Fibroblast of lung (primary cell): ENCODE data around the gene PAH. TPM values are rescaled to one million over a fixed set of nuclear protein-coding genes. Genes with fewer than 3 reads are reported as not detected.

ENCODE experiments used
- DNase-seq, 2 donors: peaks; one replicate each; pipeline versions ENCODE4 v3.0.0 to v3.0.0-alpha.2; 2010; ENCODE audit warnings: low read depth in 2 of 2
- H2AFZ ChIP-seq: 2 replicates; pipeline ENCODE4 v1.5.1; 2012; ENCODE audit warnings: low read length, control low read depth, inconsistent platforms
- H3K27ac ChIP-seq: 2 replicates; pipeline ENCODE4 v1.5.1; 2011; ENCODE audit warnings: low read length, control low read depth; ENCODE audit not compliant: insufficient read depth
- H3K27me3 ChIP-seq: 2 replicates; pipeline ENCODE4 v1.5.1; 2011; ENCODE audit warnings: mild to moderate bottlenecking, low read length; ENCODE audit not compliant: control insufficient read depth, insufficient read depth
- H3K36me3 ChIP-seq: 2 replicates; pipeline ENCODE4 v1.5.1; 2011; ENCODE audit warnings: low read length; ENCODE audit not compliant: control insufficient read depth, insufficient read depth
- H3K4me1 ChIP-seq: 2 replicates; pipeline ENCODE4 v1.5.1; 2011; ENCODE audit warnings: low read length; ENCODE audit not compliant: control insufficient read depth, insufficient read depth; ENCODE audit errors: extremely low read depth
- H3K4me2 ChIP-seq: 2 replicates; pipeline ENCODE4 v1.5.1; 2011; ENCODE audit warnings: low read length, control low read depth; ENCODE audit not compliant: insufficient read depth; ENCODE audit errors: extremely low read depth
- H3K4me3 ChIP-seq, 4 experiments: fragments of 200-600 bp in 1 of 4; sonication (generic) in 1 of 4; replicated peaks in 1 of 4; 2 replicates each; pipeline ENCODE4 v1.5.1; 2011 to 2016; ENCODE audit warnings: low read length in 4 of 4, low read depth in 3 of 4, mild to moderate bottlenecking in 3 of 4, control low read depth in 2 of 4, inconsistent platforms in 1 of 4, mixed read lengths in 1 of 4; ENCODE audit not compliant: insufficient read depth in 1 of 4; ENCODE audit errors: control extremely low read depth in 1 of 4
- H3K79me2 ChIP-seq: 2 replicates; pipeline ENCODE4 v1.5.1; 2012; ENCODE audit warnings: mild to moderate bottlenecking, low read length, inconsistent platforms; ENCODE audit not compliant: control insufficient read depth, insufficient read depth
- H3K9ac ChIP-seq: 2 replicates; pipeline ENCODE4 v1.5.1; 2011; ENCODE audit warnings: mild to moderate bottlenecking, low read length, control low read depth; ENCODE audit not compliant: insufficient read depth
- H3K9me3 ChIP-seq: 2 replicates; pipeline ENCODE4 v1.5.1; 2012; ENCODE audit warnings: low read depth, low read length; ENCODE audit not compliant: control insufficient read depth, insufficient read depth
- H4K20me1 ChIP-seq: 2 replicates; pipeline ENCODE4 v1.5.1; 2011; ENCODE audit warnings: low read length; ENCODE audit not compliant: control insufficient read depth, insufficient read depth; ENCODE audit errors: extremely low read depth
- CTCF ChIP-seq, 2 donors: IDR thresholded peaks in 1 of 2; conservative IDR thresholded peaks in 1 of 2; 1 replicate in 1 of 2; 2 replicates in 1 of 2; pipeline ENCODE4 v1.5.1; 2011 to 2012; ENCODE audit warnings: low read length in 2 of 2, control low read depth in 1 of 2, inconsistent platforms in 1 of 2, low read depth in 1 of 2, mild to moderate bottlenecking in 1 of 2
- EZH2 ChIP-seq: IDR thresholded peaks from 2 replicates; pipeline ENCODE4 v1.5.1; 2012; ENCODE audit warnings: low read length, control low read depth, mild to moderate bottlenecking; ENCODE audit errors: missing control alignments
- polyA plus RNA-seq, 2 donors: library from polyadenylated mRNA; depleted of rRNA in 1 of 2; stranded (reverse) in 1 of 2; unstranded in 1 of 2; fragments of >200 nt; gene quantifications; 2 replicates each; pipeline ENCODE4 v1.2.1, GENCODE V29; 2011 to 2012; ENCODE audit warnings: missing spikeins in 1 of 2
- total RNA-seq: library from RNA; depleted of rRNA; stranded (reverse); fragments of >200 nt; gene quantifications from 2 replicates; pipeline ENCODE4 v1.2.1, GENCODE V29; 2014

PAH gene
- total and polyA plus RNA-seq, 2 donors (not counting 1 experiment from before 2014, with no cell fraction given) = not detected

DNA sequence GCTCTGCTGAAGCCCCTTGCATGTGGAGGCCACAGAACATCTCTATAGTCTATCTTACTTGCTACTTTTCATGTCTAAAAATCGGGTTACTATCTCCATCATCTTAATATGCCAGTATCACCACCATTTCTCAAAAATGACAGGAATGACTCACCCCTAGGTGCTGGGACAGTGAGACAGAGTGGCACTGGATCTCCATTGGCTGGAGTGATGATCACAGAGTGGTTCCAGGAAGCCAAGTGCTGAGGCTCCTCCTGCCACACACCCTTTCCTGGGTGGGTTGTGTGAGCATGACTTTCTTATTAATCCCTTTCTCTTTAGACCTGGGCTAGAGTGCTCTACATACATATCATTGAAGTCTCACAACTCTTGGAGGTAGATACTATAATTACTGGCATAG lies 37.1 kb upstream of the PAH start:
- no peak overlapping the region for H3K9ac ChIP-seq
- no peak for DNase-seq
- H3K36me3 ChIP-seq = no peaks in the 10 kb centered on the region
- no peaks in the 10 kb centered on the region for H3K79me2 ChIP-seq
- no peaks in the 10 kb centered on the region for H3K9me3 ChIP-seq
- H3K4me2 ChIP-seq = no peak overlapping the region
- no peaks in the 10 kb centered on the region for H3K4me1 ChIP-seq
- no peaks in the 10 kb centered on the region for H4K20me1 ChIP-seq
- no peak overlapping the region for H2AFZ ChIP-seq
- no peak overlapping the region for H3K4me3 ChIP-seq
- H3K27ac ChIP-seq = no peak overlapping the region
- no peak for TF ChIP-seq EZH2
- TF ChIP-seq CTCF (conservative IDR thresholded peaks at IDR 0.05 in 1 of 2, IDR thresholded peaks at IDR 0.05 in 1 of 2; ENCODE audit: low read depth in 1 of 2, low read length in 2 of 2) = no peak
- peaks cover 20% of the 10 kb centered on the region for H3K27me3 ChIP-seq

- H3K27me3 ChIP-seq = peaks cover 13% of the 10 kb centered on the region
- no peak overlapping the region for H3K9ac ChIP-seq
- no peak for TF ChIP-seq CTCF (conservative IDR thresholded peaks at IDR 0.05 in 1 of 2, IDR thresholded peaks at IDR 0.05 in 1 of 2; ENCODE audit: low read depth in 1 of 2, low read length in 2 of 2)
- TF ChIP-seq EZH2 = no peak
Observed at GRCh38 chr12:102953221-102953620, 36.2 kb upstream of the PAH start.

GRCh38 chr12:102951841-102952240 lies 34.8 kb upstream of the PAH start:
- H3K79me2 ChIP-seq = no peaks in the 10 kb centered on the region

More at GRCh38 chr12:102953221-102953620, 36.2 kb upstream of the PAH start:
- Histone ChIP-seq H2AFZ (no peak overlapping the region), H3K79me2 (no peaks in the 10 kb centered on the region), H3K4me3 (no peak overlapping the region), H3K36me3 (no peaks in the 10 kb centered on the region), H4K20me1 (no peaks in the 10 kb centered on the region), H3K4me1 (no peaks in the 10 kb centered on the region), H3K9me3 (no peaks in the 10 kb centered on the region), H3K27ac (no peak overlapping the region), H3K4me2 (no peak overlapping the region)
- DNase-seq = no peak

More at GRCh38 chr12:102951841-102952240, 34.8 kb upstream of the PAH start:
- H2AFZ ChIP-seq = no peak overlapping the region
- no peaks in the 10 kb centered on the region for H4K20me1 ChIP-seq
- H3K9me3 ChIP-seq = no peaks in the 10 kb centered on the region
- no peak overlapping the region for H3K9ac ChIP-seq
- H3K4me2 ChIP-seq = no peak overlapping the region
- no peaks in the 10 kb centered on the region for H3K4me1 ChIP-seq
- no peaks in the 10 kb centered on the region for H3K36me3 ChIP-seq
- H3K27ac ChIP-seq = no peak overlapping the region
- TF ChIP-seq EZH2 = no peak
- no peak for TF ChIP-seq CTCF (conservative IDR thresholded peaks at IDR 0.05 in 1 of 2, IDR thresholded peaks at IDR 0.05 in 1 of 2; ENCODE audit: low read depth in 1 of 2, low read length in 2 of 2)
- DNase-seq = no peak
- peaks cover 12% of the 10 kb centered on the region for H3K27me3 ChIP-seq
- no peak overlapping the region for H3K4me3 ChIP-seq
